SK-N-SH treated with all-trans-retinoic acid at 6 μM for 48 hours (cell line): ENCODE data around the gene RPL37.

Experiments used
- ATAC-seq: fragments of 200-7000 bp; cut with Tn5 transposase; 3 replicates; pipeline ENCODE4 v1.9.1; 2020; ENCODE audit warnings: mild to moderate bottlenecking, moderate library complexity
- ESRRG ChIP-seq: fragments of 250-450 bp; sonication (Bioruptor Pico); IDR thresholded peaks from 2 replicates; pipeline ENCODE4 v1.6.1; 2021; ENCODE audit warnings: mild to moderate bottlenecking
- ISL1 ChIP-seq: fragments of 250-450 bp; sonication (Bioruptor Pico); IDR thresholded peaks from 2 replicates; pipeline ENCODE4 v2.1.2; 2022; ENCODE audit warnings: mild to moderate bottlenecking, moderate library complexity
- OSR1 ChIP-seq: fragments of 250-450 bp; sonication (Bioruptor Pico); IDR thresholded peaks from 2 replicates; pipeline ENCODE4 v1.8.0; 2022; ENCODE audit warnings: moderate library complexity, mild to moderate bottlenecking, inconsistent platforms
- RARB ChIP-seq: fragments of 250-450 bp; sonication (Bioruptor Pico); IDR thresholded peaks from 2 replicates; pipeline ENCODE4 v1.8.0; 2021; ENCODE audit warnings: mild to moderate bottlenecking, moderate library complexity
- TOX ChIP-seq: fragments of 250-450 bp; sonication (Bioruptor Pico); IDR thresholded peaks from 2 replicates; pipeline ENCODE4 v1.8.0; 2021; ENCODE audit warnings: mild to moderate bottlenecking, moderate library complexity, borderline replicate concordance
- ZFP3 ChIP-seq: fragments of 250-450 bp; sonication (Bioruptor Pico); IDR thresholded peaks from 2 replicates; pipeline ENCODE4 v1.5.0; 2020; ENCODE audit warnings: mild to moderate bottlenecking, moderate library complexity
- ZNF70 ChIP-seq: fragments of 450-650 bp; formaldehyde crosslinking; IDR thresholded peaks from 2 replicates; pipeline ENCODE4 v1.5.0; 2020; ENCODE audit warnings: mild to moderate bottlenecking, moderate library complexity
- ZNF8 ChIP-seq: fragments of 450-650 bp; formaldehyde crosslinking; IDR thresholded peaks from 2 replicates; pipeline ENCODE4 v1.5.0; 2020; ENCODE audit warnings: mild to moderate bottlenecking, moderate library complexity
- TF ChIP-seq, protein P1 (sequence below): fragments of 250-450 bp; sonication (Bioruptor Pico); IDR thresholded peaks from 2 replicates; pipeline ENCODE4 v1.5.1; 2021; ENCODE audit warnings: mild to moderate bottlenecking, moderate library complexity
- TF ChIP-seq, protein P2 (sequence below): fragments of 250-450 bp; sonication (Bioruptor Pico); IDR thresholded peaks from 2 replicates; pipeline ENCODE4 v1.8.0; 2021; ENCODE audit warnings: low read depth, mild to moderate bottlenecking, moderate library complexity, borderline replicate concordance

The RPL37 gene

DNA sequence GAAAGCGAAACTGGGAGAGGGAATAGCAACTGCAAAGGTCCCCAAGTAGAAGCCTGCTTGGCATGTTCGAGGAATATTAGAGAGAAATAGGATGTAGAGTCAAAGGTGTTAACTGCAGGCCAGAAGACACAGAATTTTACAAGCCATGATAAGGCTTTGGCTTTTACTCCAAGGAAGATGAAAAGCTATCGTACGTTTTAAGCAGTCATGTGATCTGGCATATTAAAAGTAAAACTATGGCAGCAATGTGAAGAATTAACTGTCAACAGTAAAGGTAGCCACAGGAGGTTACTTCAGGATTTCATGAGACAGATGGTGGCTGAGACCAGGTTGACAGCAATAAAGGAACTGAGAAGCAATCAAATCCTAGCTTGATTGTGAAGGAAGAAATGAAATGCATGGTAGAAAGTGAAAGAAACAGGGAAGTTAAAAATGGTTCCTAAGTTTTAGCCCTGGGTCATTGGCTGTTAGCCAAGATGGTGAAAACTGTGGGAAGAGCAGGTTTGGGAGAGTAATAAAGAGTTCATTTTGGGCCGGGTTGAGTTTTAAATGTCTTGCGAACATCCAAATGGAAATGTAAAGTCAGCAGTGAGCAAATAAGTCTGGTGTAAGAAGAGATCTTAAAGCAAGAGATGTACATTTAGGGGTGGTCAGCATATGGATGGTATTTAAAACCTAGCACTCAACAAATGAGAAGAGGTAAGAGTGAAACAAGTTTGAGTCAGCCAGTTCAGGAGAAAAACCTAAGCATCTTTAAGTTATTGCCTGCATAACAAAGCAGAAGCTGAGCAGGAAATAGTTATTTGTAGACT is 59.0 kb downstream of the RPL37 start:
- TF ChIP-seq, protein P1, sequence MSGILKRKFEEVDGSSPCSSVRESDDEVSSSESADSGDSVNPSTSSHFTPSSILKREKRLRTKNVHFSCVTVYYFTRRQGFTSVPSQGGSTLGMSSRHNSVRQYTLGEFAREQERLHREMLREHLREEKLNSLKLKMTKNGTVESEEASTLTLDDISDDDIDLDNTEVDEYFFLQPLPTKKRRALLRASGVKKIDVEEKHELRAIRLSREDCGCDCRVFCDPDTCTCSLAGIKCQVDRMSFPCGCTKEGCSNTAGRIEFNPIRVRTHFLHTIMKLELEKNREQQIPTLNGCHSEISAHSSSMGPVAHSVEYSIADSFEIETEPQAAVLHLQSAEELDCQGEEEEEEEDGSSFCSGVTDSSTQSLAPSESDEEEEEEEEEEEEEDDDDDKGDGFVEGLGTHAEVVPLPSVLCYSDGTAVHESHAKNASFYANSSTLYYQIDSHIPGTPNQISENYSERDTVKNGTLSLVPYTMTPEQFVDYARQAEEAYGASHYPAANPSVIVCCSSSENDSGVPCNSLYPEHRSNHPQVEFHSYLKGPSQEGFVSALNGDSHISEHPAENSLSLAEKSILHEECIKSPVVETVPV, result no peak
- TF ChIP-seq ISL1 (no peak), ZFP3 (no peak), ESRRG (CRISPR knock-in tag) (no peak), OSR1 (no peak), TOX (CRISPR knock-in tag) (no peak), ZNF70 (CRISPR knock-in tag) (no peak), RARB (CRISPR knock-in tag) (no peak), ZNF8 (CRISPR knock-in tag) (no peak)
- TF ChIP-seq, protein P2, sequence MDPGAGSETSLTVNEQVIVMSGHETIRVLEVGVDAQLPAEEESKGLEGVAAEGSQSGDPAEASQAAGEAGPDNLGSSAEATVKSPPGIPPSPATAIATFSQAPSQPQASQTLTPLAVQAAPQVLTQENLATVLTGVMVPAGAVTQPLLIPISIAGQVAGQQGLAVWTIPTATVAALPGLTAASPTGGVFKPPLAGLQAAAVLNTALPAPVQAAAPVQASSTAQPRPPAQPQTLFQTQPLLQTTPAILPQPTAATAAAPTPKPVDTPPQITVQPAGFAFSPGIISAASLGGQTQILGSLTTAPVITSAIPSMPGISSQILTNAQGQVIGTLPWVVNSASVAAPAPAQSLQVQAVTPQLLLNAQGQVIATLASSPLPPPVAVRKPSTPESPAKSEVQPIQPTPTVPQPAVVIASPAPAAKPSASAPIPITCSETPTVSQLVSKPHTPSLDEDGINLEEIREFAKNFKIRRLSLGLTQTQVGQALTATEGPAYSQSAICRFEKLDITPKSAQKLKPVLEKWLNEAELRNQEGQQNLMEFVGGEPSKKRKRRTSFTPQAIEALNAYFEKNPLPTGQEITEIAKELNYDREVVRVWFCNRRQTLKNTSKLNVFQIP (CRISPR knock-in tag), result no peak
- ATAC-seq, result no peak
